ENCODE measurements around the gene CNDP1.
"Not testable (repeated sequence)": the region's sequence is repeated elsewhere in the genome, so short reads cannot be mapped to it uniquely, and the experiment has no call there.

GRCh38 chr18:74500774-74501173 lies 33.5 kb upstream of the CNDP1 start:
- not testable (repeated sequence) for TF ChIP-seq EZH2phosphoT487, EZH2, CTCF (IDR thresholded peaks at IDR 0.05)
